ENCODE results near the gene OBP2A. TPM values are rescaled to one million over a fixed set of nuclear protein-coding genes. Genes with fewer than 3 reads are reported as not detected.

Gene OBP2A
- total RNA-seq, 1 donor from 2014 or later = not detected

GRCh38 chr9:135574331-135574730 is 28.4 kb downstream of the OBP2A start:
- Histone ChIP-seq H3K9me3 (no peaks in the 10 kb centered on the region), H3K27ac (no peak overlapping the region), H3K36me3 (no peaks in the 10 kb centered on the region), H3K4me3 (no peak overlapping the region), H3K4me1 (no peaks in the 10 kb centered on the region), H3K27me3 (ENCODE audit: low read depth) (peaks cover 3% of the 10 kb centered on the region)
- intact Hi-C loops (cut with DNase I) = no loop called here
- TF ChIP-seq CTCF (IDR thresholded peaks at IDR 0.05) = no peak
- DNase-seq (no peak), ATAC-seq (peak in 1 of 2 donors; percentile 30)

- intact Hi-C loops (cut with DNase I) = no loop called here
- DNase-seq (no peak), ATAC-seq (peak in 1 of 2 donors; percentile 43)
- no peak for TF ChIP-seq CTCF (IDR thresholded peaks at IDR 0.05)
- Histone ChIP-seq H3K4me3 (no peak overlapping the region), H3K4me1 (no peaks in the 10 kb centered on the region), H3K36me3 (no peaks in the 10 kb centered on the region), H3K9me3 (no peaks in the 10 kb centered on the region), H3K27ac (no peak overlapping the region), H3K27me3 (ENCODE audit: low read depth) (peaks cover 3% of the 10 kb centered on the region)
These were observed 29.0 kb downstream of the OBP2A start for GRCh38 chr9:135574943-135575342.

- Histone ChIP-seq H3K27me3 (ENCODE audit: low read depth) (peaks cover 3% of the 10 kb centered on the region), H3K4me1 (no peaks in the 10 kb centered on the region), H3K4me3 (no peak overlapping the region), H3K9me3 (no peaks in the 10 kb centered on the region), H3K27ac (no peak overlapping the region), H3K36me3 (no peaks in the 10 kb centered on the region)
- no peak for TF ChIP-seq CTCF (IDR thresholded peaks at IDR 0.05)
- intact Hi-C loops (cut with DNase I) = no loop called here
- ATAC-seq = no peak
- no peak for DNase-seq
These were observed 30.2 kb downstream of the OBP2A start for GRCh38 chr9:135575995-135576631.

- intact Hi-C loops (cut with DNase I) = no loop called here
- DNase-seq (no peak), ATAC-seq (no peak)
- H3K4me1 ChIP-seq = no peaks in the 10 kb centered on the region
- H3K36me3 ChIP-seq = no peaks in the 10 kb centered on the region
- H3K9me3 ChIP-seq = no peaks in the 10 kb centered on the region
- no peak overlapping the region for H3K4me3 ChIP-seq
- TF ChIP-seq CTCF (IDR thresholded peaks at IDR 0.05) = no peak
- H3K27ac ChIP-seq = no peak overlapping the region
- H3K27me3 ChIP-seq (ENCODE audit: low read depth) = peaks cover 3% of the 10 kb centered on the region
These were observed 31.3 kb downstream of the OBP2A start for GRCh38 chr9:135577256-135577655.

GRCh38 chr9:135579356-135579755 is 33.4 kb downstream of the OBP2A start:
- Histone ChIP-seq H3K27ac (no peak overlapping the region), H3K27me3 (ENCODE audit: low read depth) (peaks cover 7% of the 10 kb centered on the region), H3K36me3 (no peaks in the 10 kb centered on the region), H3K4me3 (no peak overlapping the region), H3K9me3 (no peaks in the 10 kb centered on the region), H3K4me1 (no peaks in the 10 kb centered on the region)
- intact Hi-C loops (cut with DNase I) = no loop called here
- TF ChIP-seq CTCF (IDR thresholded peaks at IDR 0.05) = no peak
- DNase-seq (no peak), ATAC-seq (no peak)
